ENCODE data around the gene PCP4.

GRCh38 chr21:39935716-39936115 lies 68.5 kb downstream of the PCP4 start:
- no peak for TF ChIP-seq POLR2A (IDR thresholded peaks at IDR 0.05)
- no peak for TF ChIP-seq CTCF (IDR thresholded peaks at IDR 0.05)
